HG03571 (cell line): ENCODE measurements around the gene LRRC58.

Source experiments
- ATAC-seq: cut with Tn5 transposase; IDR thresholded peaks from one replicate; pipeline ENCODE4 v1.9.1; 2021; ENCODE audit not compliant: unreplicated experiment

The LRRC58 gene

DNA sequence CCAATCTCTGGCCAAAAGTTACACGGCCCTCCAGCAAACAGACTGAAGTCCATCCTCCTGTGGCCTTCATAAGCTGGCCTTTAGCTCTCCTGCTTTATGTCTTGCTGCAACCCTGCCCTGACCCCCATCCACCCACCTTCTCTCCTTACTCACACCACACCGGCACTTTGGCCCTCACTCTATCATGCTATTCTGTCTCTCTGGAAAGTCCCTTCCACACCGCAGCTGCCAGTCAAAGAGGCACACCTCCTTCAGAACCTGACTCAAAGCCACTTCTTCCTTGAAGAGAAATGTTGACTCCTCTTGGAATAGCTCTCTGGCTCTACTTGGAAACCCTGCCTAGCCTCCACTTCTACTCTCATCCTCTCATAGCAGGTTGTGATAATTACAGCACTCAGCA lies 68.6 kb downstream of the LRRC58 start:
- no peak for ATAC-seq

DNA sequence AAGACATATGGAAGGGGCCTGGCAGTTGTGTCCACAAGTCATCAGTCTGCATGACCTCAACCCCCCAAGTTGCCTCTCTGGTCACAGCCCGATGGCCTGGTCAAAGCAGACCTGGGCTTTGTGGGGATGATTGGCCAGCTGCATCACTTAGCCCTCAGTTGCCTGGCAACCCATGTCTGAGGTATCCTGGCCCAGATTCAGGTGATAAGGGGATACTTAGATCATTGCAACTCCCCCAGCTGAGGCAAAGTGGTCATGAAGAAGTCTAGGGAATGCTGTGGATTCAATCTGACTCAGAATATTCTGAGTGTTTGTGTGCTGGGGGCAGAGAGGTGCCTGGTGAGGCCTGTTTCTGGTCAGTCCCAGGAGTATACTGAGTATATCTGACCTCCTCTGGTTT lies 69.1 kb downstream of the LRRC58 start:
- no peak for ATAC-seq

- ATAC-seq: no peak
These were observed 72.4 kb downstream of the LRRC58 start for GRCh38 chr3:120276767-120277166.

DNA sequence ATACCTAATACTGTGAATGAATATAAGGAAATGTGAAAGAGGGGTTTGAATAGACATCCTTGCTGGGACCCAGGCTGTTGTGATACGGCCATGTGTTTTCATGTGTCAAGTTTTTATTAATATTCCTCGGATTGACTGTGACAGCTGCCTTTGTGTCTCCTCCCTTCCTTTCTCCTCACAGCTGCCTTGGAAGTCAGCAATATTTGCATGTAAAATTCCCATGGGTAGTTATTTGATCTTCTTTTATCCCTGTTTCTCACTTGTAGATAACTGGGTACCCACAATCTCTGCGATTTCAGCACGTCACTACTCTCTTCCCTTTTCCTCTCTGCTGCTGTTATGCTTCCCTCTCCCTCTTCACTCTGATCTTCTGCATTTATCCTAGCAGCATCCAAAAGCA lies 73.5 kb downstream of the LRRC58 start:
- ATAC-seq: no peak

GRCh38 chr3:120274739-120275167 lies 74.4 kb downstream of the LRRC58 start:
- ATAC-seq: no peak
